Common myeloid progenitor, CD34-positive (primary cell): ENCODE data around the gene HDAC11.

ENCODE experiments used
- CTCF ChIA-PET: fragments of 350-600 bp; sonication (Branson Sonifier 250); formaldehyde crosslinking; loops from one replicate; lab custom pipeline; 2021; ENCODE audit warnings: antibody characterized with exemption; lab: Charles Lee
- POLR2A ChIA-PET: fragments of 350-600 bp; sonication (Branson Sonifier 250); formaldehyde crosslinking; loops from one replicate; lab custom pipeline; 2021; ENCODE audit warnings: antibody characterized with exemption; lab: Charles Lee
- DNase-seq, 3 donors: peaks; one replicate each; pipeline versions ENCODE4 v3.0.0 to v3.0.0-alpha.2; 2013
- H3K27ac ChIP-seq, 2 experiments: 1 replicate in 1 of 2; 2 replicates in 1 of 2; pipeline ENCODE4 v1.7.0; 2013; ENCODE audit warnings: inconsistent platforms in 2 of 2, low read length in 2 of 2, mild to moderate bottlenecking in 2 of 2, low read depth in 1 of 2, moderate library complexity in 1 of 2; ENCODE audit not compliant: severe bottlenecking in 2 of 2, insufficient read depth in 1 of 2, poor library complexity in 1 of 2
- H3K27me3 ChIP-seq, 5 experiments: replicated peaks in 2 of 5; 1 replicate in 3 of 5; 2 replicates in 2 of 5; pipeline versions ENCODE4 v1.6.1 to v1.7.0; 2013; ENCODE audit warnings: low read length in 4 of 5, mild to moderate bottlenecking in 2 of 5, moderate library complexity in 2 of 5, inconsistent platforms in 1 of 5; ENCODE audit not compliant: insufficient read depth in 5 of 5, control insufficient read depth in 4 of 5
- H3K36me3 ChIP-seq, 4 experiments: 1 replicate in 2 of 4; 2 replicates in 2 of 4; pipeline versions ENCODE4 v1.6.1 to v1.7.0; 2013; ENCODE audit warnings: low read length in 3 of 4, control low read depth in 1 of 4, mild to moderate bottlenecking in 1 of 4; ENCODE audit not compliant: control insufficient read depth in 4 of 4, insufficient read depth in 4 of 4
- H3K4me1 ChIP-seq, 4 experiments: 1 replicate in 3 of 4; 2 replicates in 1 of 4; pipeline versions ENCODE4 v1.6.1 to v1.7.1; 2013; ENCODE audit warnings: low read length in 3 of 4, mild to moderate bottlenecking in 3 of 4, control low read depth in 1 of 4, inconsistent platforms in 1 of 4, moderate library complexity in 1 of 4; ENCODE audit not compliant: control insufficient read depth in 4 of 4, insufficient read depth in 4 of 4; ENCODE audit errors: control extremely low read depth in 1 of 4
- H3K4me3 ChIP-seq, 7 experiments: 1 replicate in 4 of 7; 2 replicates in 3 of 7; pipeline versions ENCODE4 v1.5.1 to v1.7.0; 2013; ENCODE audit warnings: mild to moderate bottlenecking in 7 of 7, low read length in 6 of 7, moderate library complexity in 6 of 7, inconsistent platforms in 2 of 7, low read depth in 2 of 7, control low read depth in 1 of 7; ENCODE audit not compliant: insufficient read depth in 4 of 7, control insufficient read depth in 1 of 7; ENCODE audit errors: extremely low read depth in 1 of 7
- H3K9me3 ChIP-seq, 5 experiments: 1 replicate in 4 of 5; 2 replicates in 1 of 5; pipeline versions ENCODE4 v1.6.1 to v1.7.1; 2013; ENCODE audit warnings: low read length in 4 of 5, mild to moderate bottlenecking in 2 of 5, inconsistent platforms in 1 of 5, low read depth in 1 of 5, moderate library complexity in 1 of 5; ENCODE audit not compliant: control insufficient read depth in 4 of 5, insufficient read depth in 2 of 5; ENCODE audit errors: control extremely low read depth in 1 of 5
- WGBS: methylation state at CpG from one replicate; pipeline ENCODE4 v1.1.5; 2013; ENCODE audit not compliant: insufficient coverage; 5-methylcytosine and 5-hydroxymethylcytosine counted together

Gene HDAC11

DNA sequence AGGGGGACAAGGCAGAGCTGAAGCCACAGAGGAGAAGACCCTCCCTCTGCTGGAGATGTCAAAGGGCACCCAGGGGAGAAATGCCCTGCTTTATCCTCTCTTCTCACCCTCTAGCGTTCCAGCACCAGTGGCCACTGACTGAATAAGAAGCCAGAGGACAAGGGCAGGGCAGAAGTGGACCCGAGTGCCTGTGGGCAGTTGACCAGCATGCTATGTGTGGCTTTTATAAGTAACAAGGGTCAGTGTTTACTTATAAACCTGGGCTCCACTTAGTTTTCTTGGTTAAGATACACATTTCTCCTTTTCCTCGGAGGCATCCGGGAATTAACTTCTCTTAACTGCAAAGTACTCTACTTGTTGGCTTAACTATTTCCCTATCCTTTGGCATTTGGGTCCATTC lies 13.3 kb upstream of the HDAC11 start:
- Histone ChIP-seq H3K9me3 (no peaks in the 10 kb centered on the region), H3K4me1 (no peaks in the 10 kb centered on the region), H3K27me3 (peaks cover 0 to 5% (median 0%) of the 10 kb centered on the region in 5 experiments), H3K4me3 (no peak overlapping the region), H3K27ac (no peak overlapping the region), H3K36me3 (no peaks in the 10 kb centered on the region)
- WGBS = 93% methylated on average over 3 of the region's 4 CpGs
- ChIA-PET CTCF (interaction anchor here (1.2 to 2.4 kb wide), 4 partner anchors 10 to 112 kb away, joined by 4 to 9 read pairs (median 6); no protein-coding TSS in a partner anchor), POLR2A (no interaction called here)
- DNase-seq = no peak

DNA sequence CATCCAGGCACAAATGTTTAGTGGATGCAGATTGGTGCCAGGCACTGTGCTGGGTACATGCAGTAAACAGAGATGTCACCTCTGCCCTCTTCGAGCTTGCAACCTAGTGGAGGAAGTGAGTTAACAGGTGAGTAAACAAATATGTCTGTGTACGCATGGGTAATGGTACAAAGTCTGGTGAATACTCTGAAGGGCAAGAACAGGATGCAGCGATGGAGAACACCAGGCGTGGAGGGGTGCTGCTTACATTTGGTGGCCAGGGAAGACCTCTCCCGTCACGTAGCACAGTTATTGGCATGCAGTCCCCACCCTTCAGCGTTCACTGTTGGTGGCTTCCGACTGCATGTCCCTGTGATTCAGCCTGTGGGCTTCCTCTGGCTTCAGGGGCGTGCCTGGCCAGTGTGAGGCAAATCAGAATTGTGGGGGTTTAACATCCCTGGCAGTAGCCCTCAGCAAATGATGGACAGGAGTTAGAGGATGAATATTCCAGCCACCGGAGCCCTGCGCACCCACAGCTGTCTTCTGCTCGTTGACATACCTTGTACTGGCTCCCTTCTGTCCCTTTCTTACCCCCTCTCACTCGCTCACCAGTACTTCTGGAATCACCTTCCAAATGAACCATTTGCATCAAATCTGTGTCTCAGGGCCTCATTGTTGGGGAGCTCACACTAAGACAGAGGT lies 9.1 kb upstream of the HDAC11 start:
- H3K36me3 ChIP-seq = no peaks in the 10 kb centered on the region
- no peak overlapping the region for H3K27ac ChIP-seq
- no peaks in the 10 kb centered on the region for H3K4me1 ChIP-seq
- ChIA-PET POLR2A (interaction anchor here (0.6 kb wide), 1 partner anchor 232 kb away, joined by 3 read pairs; no protein-coding TSS in a partner anchor), CTCF (interaction anchor here (1.5 to 3.0 kb wide), 3 partner anchors 9 to 19 kb away, joined by 3 to 12 read pairs (median 9); no protein-coding TSS in a partner anchor)
- 88% methylated on average over 10 of the region's 13 CpGs for WGBS
- no peaks in the 10 kb centered on the region for H3K9me3 ChIP-seq
- H3K4me3 ChIP-seq = no peak overlapping the region
- H3K27me3 ChIP-seq = peaks cover 0 to 2% (median 0%) of the 10 kb centered on the region in 5 experiments
- DNase-seq = no peak

DNA sequence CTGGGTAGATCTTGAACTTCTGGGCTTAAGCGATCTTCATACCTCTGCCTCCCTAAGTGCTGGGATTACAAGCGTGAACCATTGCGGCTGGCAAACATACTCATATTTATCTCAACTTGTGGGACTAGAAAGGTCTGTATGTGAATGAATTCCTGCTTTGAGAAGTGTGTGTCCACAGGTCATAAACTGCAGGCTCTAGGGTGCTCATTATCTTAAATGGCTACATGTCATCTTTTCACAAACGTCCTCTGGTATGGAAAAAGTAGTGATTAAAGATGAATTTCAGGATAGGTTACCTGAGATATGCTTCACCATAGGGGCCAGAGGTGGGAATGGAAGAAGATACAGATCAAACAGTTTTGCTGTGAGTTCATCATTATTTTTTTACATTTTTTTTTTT lies 7.8 kb upstream of the HDAC11 start:
- Histone ChIP-seq H3K36me3 (no peaks in the 10 kb centered on the region), H3K9me3 (no peaks in the 10 kb centered on the region), H3K4me3 (no peak overlapping the region), H3K4me1 (no peaks in the 10 kb centered on the region), H3K27ac (no peak overlapping the region), H3K27me3 (no peaks in the 10 kb centered on the region)
- DNase-seq = no peak
- 100% methylated on average over 1 of the region's 4 CpGs for WGBS
- POLR2A ChIA-PET = no interaction called here
- CTCF ChIA-PET = interaction anchor here (0.8 to 3.0 kb wide), 6 partner anchors 10 to 271 kb away, joined by 3 to 12 read pairs (median 4); no protein-coding TSS in a partner anchor

DNA sequence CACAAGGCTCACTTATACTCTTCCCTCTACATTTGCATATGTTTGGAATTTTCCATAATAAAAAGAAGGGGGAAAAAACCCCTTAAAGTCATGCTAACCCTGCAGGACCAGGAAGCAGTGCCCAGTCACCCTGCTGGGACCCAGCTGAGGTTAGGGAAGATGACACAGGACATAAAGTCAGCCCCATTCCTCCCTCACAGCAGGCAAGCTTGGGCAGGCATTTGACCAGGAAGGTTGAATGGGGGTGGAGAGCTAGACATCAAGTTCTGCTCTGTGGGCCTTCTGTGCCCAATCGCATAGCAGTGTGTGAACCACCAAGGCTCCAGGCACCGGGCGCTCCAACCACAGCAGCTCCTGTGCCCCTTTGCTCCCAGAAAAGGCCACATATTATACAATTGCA lies 7.1 kb upstream of the HDAC11 start:
- POLR2A ChIA-PET = no interaction called here
- Histone ChIP-seq H3K4me1 (no peaks in the 10 kb centered on the region), H3K27me3 (no peaks in the 10 kb centered on the region), H3K9me3 (no peaks in the 10 kb centered on the region), H3K27ac (no peak overlapping the region), H3K4me3 (no peak overlapping the region), H3K36me3 (no peaks in the 10 kb centered on the region)
- DNase-seq = no peak
- WGBS = 100% methylated on average over 3 of the region's 3 CpGs
- CTCF ChIA-PET = interaction anchor here (0.8 to 3.0 kb wide), 4 partner anchors 10 to 20 kb away, joined by 3 to 9 read pairs (median 4); no protein-coding TSS in a partner anchor

DNA sequence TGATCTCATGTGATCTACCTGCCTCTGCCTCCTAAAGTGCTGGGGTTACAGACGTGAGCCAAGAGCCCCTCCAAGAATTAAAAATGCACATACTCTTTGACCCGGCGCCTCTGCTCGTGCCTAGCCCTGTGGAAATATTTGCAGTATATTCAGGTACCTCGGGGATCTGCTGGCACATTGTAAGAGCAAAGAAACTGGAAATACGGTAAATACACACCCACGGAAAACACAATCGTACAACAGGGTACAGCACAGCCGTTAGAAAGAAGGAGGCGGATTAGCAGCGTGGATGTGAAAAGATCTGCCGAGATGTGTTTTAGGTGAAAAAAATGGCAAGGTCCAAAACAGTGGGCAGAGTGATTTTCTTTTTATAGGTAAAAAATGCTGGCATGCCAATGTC lies 6.1 kb upstream of the HDAC11 start:
- H3K4me1 ChIP-seq = peaks cover 0 to 1% (median under 1%) of the 10 kb centered on the region in 4 experiments
- WGBS = 93% methylated on average over 12 of the region's 12 CpGs
- POLR2A ChIA-PET = no interaction called here
- DNase-seq = no peak
- no peaks in the 10 kb centered on the region for H3K9me3 ChIP-seq
- H3K27ac ChIP-seq = no peak overlapping the region
- CTCF ChIA-PET = interaction anchor here (6.4 kb wide), 1 partner anchor 12 kb away, joined by 38 read pairs; no protein-coding TSS in a partner anchor
- H3K4me3 ChIP-seq = no peak overlapping the region
- no peaks in the 10 kb centered on the region for H3K36me3 ChIP-seq
- no peaks in the 10 kb centered on the region for H3K27me3 ChIP-seq

DNA sequence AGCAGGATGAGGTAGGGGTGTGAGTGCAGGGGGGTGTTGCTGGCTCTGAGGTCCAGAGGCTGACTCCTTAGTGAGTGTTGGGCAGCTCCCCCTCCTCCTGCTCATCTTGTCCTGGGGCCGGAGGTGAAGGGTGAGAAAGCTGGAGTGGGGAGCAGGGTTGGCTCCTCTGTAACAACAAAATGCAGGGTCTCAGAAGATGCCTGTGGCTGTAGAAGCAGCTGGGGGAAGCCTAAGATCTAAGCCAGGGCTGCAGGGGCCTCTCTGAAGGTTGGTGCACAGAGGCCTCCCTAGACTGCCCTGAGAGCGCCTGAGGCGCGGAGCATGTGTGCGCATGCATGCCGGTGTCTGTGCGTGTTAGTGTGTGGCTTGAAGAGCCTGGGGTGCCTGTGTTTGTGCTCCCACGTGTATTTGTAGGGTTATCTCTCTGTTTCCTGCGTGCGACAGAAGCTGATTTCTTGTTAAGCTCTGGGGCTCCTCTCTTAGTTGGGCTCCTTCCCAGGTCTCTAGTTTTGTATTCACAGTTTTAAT lies 5.3 kb upstream of the HDAC11 start:
- no peaks in the 10 kb centered on the region for H3K36me3 ChIP-seq
- ChIA-PET CTCF (interaction anchor here (1.5 to 6.4 kb wide), 2 partner anchors 12 to 175 kb away, joined by 3 to 38 read pairs; no protein-coding TSS in a partner anchor), POLR2A (no interaction called here)
- no peak for DNase-seq
- no peak overlapping the region for H3K4me3 ChIP-seq
- no peak overlapping the region for H3K27ac ChIP-seq
- H3K9me3 ChIP-seq = no peaks in the 10 kb centered on the region
- 97% methylated on average over 7 of the region's 10 CpGs for WGBS
- peaks cover 0 to 9% (median 9%) of the 10 kb centered on the region in 4 experiments for H3K4me1 ChIP-seq
- no peaks in the 10 kb centered on the region for H3K27me3 ChIP-seq
